ENCODE data around the gene DOK7.

Gene DOK7

GRCh38 chr4:3462790-3463415 lies at the start of gene DOK7:
Gene DOK7 (plus strand): TSS chr4:3463306. CDS start chr4:3463376, 70 bp downstream.
- DNase-seq = no peak

DNA sequence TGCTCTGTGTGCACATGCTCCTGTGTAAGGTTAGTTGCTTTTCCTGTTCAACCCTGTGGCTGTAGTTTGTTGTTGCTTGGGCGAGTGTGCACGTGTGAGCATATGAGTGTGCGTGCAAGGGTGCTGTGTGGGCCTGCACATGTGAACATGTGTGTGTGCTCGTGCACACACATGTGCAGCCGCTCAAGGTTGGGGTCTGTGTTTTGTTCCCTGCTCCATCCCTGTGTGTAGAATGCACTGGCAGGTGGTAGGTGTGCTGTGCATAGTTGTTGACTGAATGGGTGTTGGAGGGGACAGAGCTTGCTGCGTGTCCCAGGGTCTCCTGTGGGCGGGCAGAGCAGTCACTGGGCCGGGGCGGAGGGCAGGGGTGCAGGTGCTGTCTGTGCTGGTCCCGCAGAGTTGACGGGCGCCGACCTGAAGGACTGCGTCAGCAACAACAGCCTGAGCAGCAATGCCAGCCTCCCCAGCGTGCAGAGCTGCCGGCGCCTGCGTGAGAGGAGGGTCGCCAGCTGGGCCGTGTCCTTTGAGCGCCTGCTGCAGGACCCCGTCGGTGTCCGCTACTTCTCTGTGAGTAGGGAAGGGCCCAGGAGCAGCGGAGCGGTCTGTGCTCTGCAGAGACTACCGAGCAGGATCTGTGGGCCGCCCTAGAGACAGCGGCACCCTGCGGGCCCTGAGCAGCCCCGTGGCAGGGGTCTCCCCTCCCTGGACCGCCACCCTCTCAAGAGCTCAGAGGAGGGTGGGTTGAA lies 49.3 kb upstream of the DOK7 start:
- DNase-seq = no peak

DNA sequence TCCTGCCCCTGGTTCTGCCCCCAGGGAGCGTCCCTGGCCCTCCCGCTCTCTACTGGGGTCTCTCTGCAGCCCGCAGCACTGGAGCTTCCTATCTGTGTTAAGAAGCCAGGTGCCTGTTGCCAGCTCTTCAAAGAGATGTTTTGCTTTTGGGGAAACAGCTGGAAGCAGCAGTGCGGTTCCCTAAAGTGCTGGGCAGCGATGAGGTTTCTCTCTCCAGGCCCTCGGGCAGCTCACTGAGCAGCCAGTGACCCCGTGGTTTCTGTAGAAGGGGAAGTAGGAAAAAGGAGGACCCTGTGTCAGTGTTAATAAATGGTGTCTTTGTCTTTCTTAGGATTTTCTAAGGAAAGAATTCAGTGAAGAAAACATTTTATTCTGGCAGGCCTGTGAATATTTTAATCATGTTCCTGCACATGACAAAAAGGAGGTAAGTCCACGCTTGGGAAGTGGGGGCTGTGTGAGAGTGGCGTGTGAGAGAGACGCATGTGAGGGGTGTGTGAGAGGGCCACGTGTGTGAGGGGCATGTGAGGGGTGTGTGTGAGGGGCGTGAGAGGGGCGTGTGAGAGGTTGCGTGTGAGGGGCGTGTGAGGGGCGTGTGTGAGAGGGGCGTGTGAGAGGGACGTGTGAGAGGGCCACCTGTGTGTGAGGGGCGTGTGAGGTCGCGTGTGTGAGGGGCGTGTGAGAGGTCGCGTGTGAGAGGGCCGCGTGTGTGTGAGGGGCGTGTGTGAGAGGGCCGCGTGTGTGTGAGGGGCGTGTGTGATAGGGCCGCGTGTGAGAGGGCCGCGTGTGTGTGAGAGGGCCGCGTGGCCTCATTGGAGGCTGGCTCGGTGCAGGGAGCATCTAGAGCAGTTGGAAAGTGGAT lies 48.5 kb upstream of the DOK7 start:
- DNase-seq = no peak

GRCh38 chr4:3415471-3416141 lies 47.5 kb upstream of the DOK7 start:
- DNase-seq = no peak

GRCh38 chr4:3416270-3416669 lies 46.8 kb upstream of the DOK7 start:
- DNase-seq = no peak

DNA sequence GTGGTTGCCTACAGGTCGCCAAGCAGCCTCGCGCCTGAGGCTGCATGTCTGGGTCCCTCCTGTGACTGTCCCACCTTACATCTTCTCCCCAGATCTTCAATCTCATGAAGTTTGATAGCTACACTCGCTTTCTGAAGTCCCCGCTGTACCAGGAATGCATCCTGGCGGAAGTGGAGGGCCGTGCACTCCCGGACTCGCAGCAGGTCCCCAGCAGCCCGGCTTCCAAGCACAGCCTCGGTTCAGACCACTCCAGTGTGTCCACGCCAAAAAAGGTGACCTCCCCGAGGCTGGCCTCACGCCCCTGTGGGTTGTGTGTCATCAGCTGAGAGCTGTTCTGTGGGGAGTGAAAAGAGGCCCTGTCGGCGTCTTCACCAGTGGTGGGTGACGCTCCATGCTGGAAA lies 46.3 kb upstream of the DOK7 start:
- no peak for DNase-seq

DNA sequence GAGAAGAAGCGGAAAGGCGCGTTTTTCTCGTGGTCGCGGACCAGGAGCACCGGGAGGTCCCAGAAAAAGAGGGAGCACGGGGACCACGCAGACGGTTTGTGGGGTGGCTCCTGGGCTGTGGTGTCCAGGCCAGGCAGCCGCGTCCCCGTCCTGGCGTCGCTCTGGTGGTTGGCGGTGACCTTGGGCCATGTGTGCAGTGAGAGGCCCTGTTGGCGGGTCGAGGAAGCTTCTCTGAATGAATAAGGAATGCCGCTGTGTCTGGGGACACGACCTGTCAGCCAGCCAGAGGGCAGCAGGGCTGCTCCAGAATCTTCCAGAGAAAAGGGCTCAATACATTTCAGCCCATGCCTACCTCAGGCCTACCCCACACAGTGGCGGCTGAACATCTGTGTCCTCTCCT lies 45.7 kb upstream of the DOK7 start:
- DNase-seq = no peak

- DNase-seq = no peak
Measured at GRCh38 chr4:3418029-3418762, 44.9 kb upstream of the DOK7 start.

DNA sequence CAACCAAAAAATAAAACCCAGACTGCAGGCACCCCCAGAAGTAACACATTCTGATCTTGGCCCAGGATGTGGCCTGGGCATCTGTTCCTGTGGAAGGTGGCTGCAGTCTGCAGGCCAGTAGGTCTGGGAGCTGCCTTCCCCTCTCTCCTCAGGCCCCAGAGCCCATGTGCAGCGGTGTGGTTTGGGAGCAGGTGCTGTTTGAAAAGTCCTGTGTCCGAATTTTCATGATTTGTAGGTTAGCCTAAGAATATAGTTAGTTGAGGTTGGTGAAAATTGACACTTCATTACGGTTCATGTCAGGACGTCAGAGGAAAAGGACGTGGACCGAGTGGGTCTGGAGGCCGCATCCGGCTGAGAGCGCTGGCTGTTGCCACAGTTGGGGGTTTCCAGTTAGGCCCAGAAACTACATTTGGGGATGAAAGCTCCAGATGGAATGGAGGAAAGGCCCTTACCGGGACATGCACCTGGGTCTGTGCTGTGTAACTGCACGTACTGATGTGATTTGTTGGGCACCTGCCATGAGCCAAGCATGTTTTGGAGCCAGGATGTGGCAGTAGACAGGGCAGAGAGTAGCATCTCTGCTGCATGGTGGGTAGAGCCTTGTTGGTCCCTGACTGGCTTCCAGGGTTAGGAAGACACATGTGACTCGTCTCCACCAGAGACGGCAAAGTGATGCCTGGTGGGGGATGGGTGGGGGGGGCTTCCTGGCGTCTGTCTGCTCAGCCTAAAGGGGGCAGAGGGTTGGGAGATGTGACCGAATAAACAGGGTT lies 43.1 kb upstream of the DOK7 start:
- no peak for DNase-seq

- DNase-seq = no peak
Measured at GRCh38 chr4:3420606-3420955, 42.5 kb upstream of the DOK7 start.

DNA sequence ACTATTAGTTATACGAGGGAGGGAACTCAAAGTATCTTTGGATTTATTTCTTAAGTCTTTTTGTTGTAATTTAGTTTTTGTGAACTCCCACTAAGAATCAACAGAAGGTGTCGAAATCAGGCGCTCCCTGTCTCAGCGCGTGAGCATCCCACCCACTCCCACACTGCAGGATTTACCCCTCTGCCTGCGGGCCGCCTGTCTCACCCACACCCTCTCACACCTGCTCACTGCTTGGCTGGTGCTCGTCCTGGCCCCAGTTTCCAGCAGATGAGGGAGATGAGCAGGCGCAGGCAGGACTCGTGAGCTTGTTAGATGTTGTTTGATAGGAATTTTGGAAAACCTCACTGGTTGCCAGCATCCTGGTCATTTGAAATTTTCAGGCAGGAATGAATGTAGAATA lies 42.1 kb upstream of the DOK7 start:
- DNase-seq = no peak

- no peak for DNase-seq
Measured at GRCh38 chr4:3421470-3421869, 41.6 kb upstream of the DOK7 start.

- DNase-seq = no peak
Measured at GRCh38 chr4:3422241-3422801, 40.8 kb upstream of the DOK7 start.

GRCh38 chr4:3422808-3423297 lies 40.3 kb upstream of the DOK7 start:
- DNase-seq = no peak

- no peak for DNase-seq
Measured at GRCh38 chr4:3423406-3423805, 39.7 kb upstream of the DOK7 start.

- DNase-seq = no peak
Measured at GRCh38 chr4:3423952-3424351, 39.2 kb upstream of the DOK7 start.

GRCh38 chr4:3424522-3425095 lies 38.5 kb upstream of the DOK7 start:
- DNase-seq = no peak

GRCh38 chr4:3426465-3427133 lies 36.5 kb upstream of the DOK7 start:
- DNase-seq = no peak

DNA sequence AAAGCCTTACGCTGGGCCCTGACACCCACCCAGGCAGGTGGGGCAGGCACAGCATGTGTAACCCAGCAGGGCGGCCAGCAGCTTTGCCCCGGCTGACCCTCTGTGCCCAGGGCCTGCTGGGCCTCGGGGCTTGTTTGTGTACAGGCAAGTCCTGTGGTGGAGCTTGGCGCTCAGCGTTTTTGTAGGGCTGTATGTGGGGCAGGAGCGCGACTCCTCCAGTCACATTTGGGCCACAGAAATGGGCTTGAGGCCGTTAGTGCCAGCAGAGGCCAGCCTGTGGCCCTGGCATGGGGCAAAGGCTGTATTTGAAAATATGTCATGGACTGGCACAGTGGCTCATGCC lies 36.0 kb upstream of the DOK7 start:
- no peak for DNase-seq

DNA sequence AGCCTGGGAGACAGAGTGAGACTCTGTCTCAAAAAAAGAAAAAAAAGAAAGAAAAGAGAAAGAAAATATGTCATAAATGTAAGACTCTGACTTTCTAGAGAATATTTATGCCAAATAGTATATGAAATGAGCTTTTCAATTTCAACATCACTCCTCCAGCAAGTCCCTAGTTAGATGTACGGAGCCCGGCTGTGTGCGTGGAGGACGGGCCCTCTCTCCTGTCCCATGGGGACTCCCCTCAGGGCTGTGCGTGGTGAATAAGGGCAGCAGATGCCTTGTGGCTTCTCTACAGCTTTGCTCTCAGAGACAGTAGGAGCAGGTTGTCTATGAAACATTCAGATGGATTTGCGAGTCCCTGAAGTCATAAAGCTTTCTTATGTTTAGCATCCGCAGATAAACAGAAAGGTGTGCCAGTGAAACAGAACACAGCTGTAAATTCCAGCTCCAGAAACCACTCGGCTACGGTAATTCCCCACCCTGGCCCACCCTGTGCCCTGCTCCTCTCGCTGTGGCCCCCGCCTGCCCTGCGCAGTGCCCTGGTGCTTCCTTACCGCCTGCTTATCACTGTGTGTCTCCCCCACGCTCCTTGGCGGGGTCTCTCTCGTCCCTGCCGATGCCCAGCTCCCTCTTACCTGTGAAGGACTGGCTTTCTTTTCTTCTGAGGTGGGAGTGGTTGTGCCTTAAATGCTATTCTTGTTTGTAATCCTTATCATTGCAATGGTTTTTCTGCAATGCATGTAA lies 35.2 kb upstream of the DOK7 start:
- no peak for DNase-seq
